ENCODE measurements around the gene ABHD10. TPM values are rescaled to one million over a fixed set of nuclear protein-coding genes. Genes with fewer than 3 reads are reported as not detected.

Gene ABHD10
- total and polyA plus RNA-seq, 2 experiments from 2014 or later = 25.6 to 36.2 TPM

- no peaks in the 10 kb centered on the region for H3K4me1 ChIP-seq (ENCODE audit: insufficient read depth)
Observed at GRCh38 chr3:112013784-112014143, 34.9 kb downstream of the ABHD10 start.

GRCh38 chr3:112017091-112017490 lies 38.3 kb downstream of the ABHD10 start:
- Histone ChIP-seq H3K27me3 (no peaks in the 10 kb centered on the region), H4K20me1 (ENCODE audit: insufficient read depth, poor library complexity, severe bottlenecking) (no peaks in the 10 kb centered on the region), H3K27ac (no peak overlapping the region), H3K36me3 (replicated peaks; ENCODE audit: insufficient read depth, low read depth) (no peaks in the 10 kb centered on the region), H3K79me2 (no peaks in the 10 kb centered on the region), H2AFZ (no peak overlapping the region), H3K9me2 (replicated peaks; ENCODE audit: insufficient read depth) (no peaks in the 10 kb centered on the region), H3K9me3 (ENCODE audit: low read depth) (no peaks in the 10 kb centered on the region), H3K4me1 (ENCODE audit: insufficient read depth) (no peaks in the 10 kb centered on the region), H3K4me3 (no peak overlapping the region), H3K4me2 (no peak overlapping the region)
- no peak for DNase-seq (ENCODE audit: low spot score)
- TF ChIP-seq EZH2phosphoT487 (IDR thresholded peaks at IDR 0.05; ENCODE audit: low read depth, severe bottlenecking, unreplicated experiment) (no peak), EZH2 (IDR thresholded peaks at IDR 0.05; ENCODE audit: borderline replicate concordance) (no peak), CTCF (IDR thresholded peaks at IDR 0.05; ENCODE audit: poor library complexity) (no peak)

More at GRCh38 chr3:112013784-112014143, 34.9 kb downstream of the ABHD10 start:
- Histone ChIP-seq H3K4me3 (no peak overlapping the region), H3K79me2 (no peaks in the 10 kb centered on the region), H3K9me3 (ENCODE audit: low read depth) (no peaks in the 10 kb centered on the region), H3K4me2 (no peak overlapping the region), H3K27me3 (no peaks in the 10 kb centered on the region), H4K20me1 (ENCODE audit: insufficient read depth, poor library complexity, severe bottlenecking) (no peaks in the 10 kb centered on the region), H3K36me3 (replicated peaks; ENCODE audit: insufficient read depth, low read depth) (no peaks in the 10 kb centered on the region), H2AFZ (no peak overlapping the region), H3K27ac (no peak overlapping the region), H3K9me2 (replicated peaks; ENCODE audit: insufficient read depth) (no peaks in the 10 kb centered on the region)
- TF ChIP-seq EZH2phosphoT487 (IDR thresholded peaks at IDR 0.05; ENCODE audit: low read depth, severe bottlenecking, unreplicated experiment) (no peak), CTCF (IDR thresholded peaks at IDR 0.05; ENCODE audit: poor library complexity) (no peak), EZH2 (IDR thresholded peaks at IDR 0.05; ENCODE audit: borderline replicate concordance) (no peak)
- no peak for DNase-seq (ENCODE audit: low spot score)
- 80% methylated on average over 5 of the region's 5 CpGs for WGBS (ENCODE audit: low lambda C conversion rate, missing lambda C conversion rate)

- H3K9me3 ChIP-seq (ENCODE audit: low read depth) = no peaks in the 10 kb centered on the region
- no peaks in the 10 kb centered on the region for H4K20me1 ChIP-seq (ENCODE audit: insufficient read depth, poor library complexity, severe bottlenecking)
- H3K4me3 ChIP-seq = no peak overlapping the region
- H3K9me2 ChIP-seq (replicated peaks; ENCODE audit: insufficient read depth) = no peaks in the 10 kb centered on the region
- H3K27me3 ChIP-seq = no peaks in the 10 kb centered on the region
- DNase-seq (ENCODE audit: low spot score) = no peak
- no peak overlapping the region for H3K4me2 ChIP-seq
- 95% methylated on average over 4 of the region's 4 CpGs for WGBS (ENCODE audit: low lambda C conversion rate, missing lambda C conversion rate)
- no peaks in the 10 kb centered on the region for H3K79me2 ChIP-seq
- no peaks in the 10 kb centered on the region for H3K36me3 ChIP-seq (replicated peaks; ENCODE audit: insufficient read depth, low read depth)
- H3K27ac ChIP-seq = no peak overlapping the region
- no peak overlapping the region for H2AFZ ChIP-seq
- TF ChIP-seq CTCF (IDR thresholded peaks at IDR 0.05; ENCODE audit: poor library complexity) (no peak), EZH2phosphoT487 (IDR thresholded peaks at IDR 0.05; ENCODE audit: low read depth, severe bottlenecking, unreplicated experiment) (no peak), EZH2 (IDR thresholded peaks at IDR 0.05; ENCODE audit: borderline replicate concordance) (no peak)
- H3K4me1 ChIP-seq (ENCODE audit: insufficient read depth) = no peaks in the 10 kb centered on the region
Observed at GRCh38 chr3:112018712-112019111, 39.9 kb downstream of the ABHD10 start.

GRCh38 chr3:112019716-112020115 lies 40.9 kb downstream of the ABHD10 start:
- Histone ChIP-seq H3K79me2 (no peaks in the 10 kb centered on the region), H3K4me2 (no peak overlapping the region), H3K9me3 (ENCODE audit: low read depth) (no peaks in the 10 kb centered on the region), H3K36me3 (replicated peaks; ENCODE audit: insufficient read depth, low read depth) (no peaks in the 10 kb centered on the region), H3K27me3 (no peaks in the 10 kb centered on the region), H4K20me1 (ENCODE audit: insufficient read depth, poor library complexity, severe bottlenecking) (no peaks in the 10 kb centered on the region), H3K27ac (no peak overlapping the region), H2AFZ (no peak overlapping the region), H3K9me2 (replicated peaks; ENCODE audit: insufficient read depth) (no peaks in the 10 kb centered on the region), H3K4me3 (no peak overlapping the region), H3K4me1 (ENCODE audit: insufficient read depth) (no peaks in the 10 kb centered on the region)
- WGBS (ENCODE audit: low lambda C conversion rate, missing lambda C conversion rate) = 88% methylated on average over 1 of the region's 1 CpG
- DNase-seq (ENCODE audit: low spot score) = no peak
- TF ChIP-seq CTCF (IDR thresholded peaks at IDR 0.05; ENCODE audit: poor library complexity) (no peak), EZH2 (IDR thresholded peaks at IDR 0.05; ENCODE audit: borderline replicate concordance) (no peak), EZH2phosphoT487 (IDR thresholded peaks at IDR 0.05; ENCODE audit: low read depth, severe bottlenecking, unreplicated experiment) (no peak)

Measured in hepatocyte (in vitro differentiated cells).